Fibroblast of lung (primary cell): Measurements from ENCODE around the gene FDXR.

ENCODE experiments used
- EZH2 ChIP-seq: IDR thresholded peaks from 2 replicates; pipeline ENCODE4 v1.5.1; 2012; ENCODE audit warnings: low read length, control low read depth, mild to moderate bottlenecking; ENCODE audit errors: missing control alignments
- TF ChIP-seq, protein P1 (sequence below), 2 donors: IDR thresholded peaks in 1 of 2; conservative IDR thresholded peaks in 1 of 2; 1 replicate in 1 of 2; 2 replicates in 1 of 2; pipeline ENCODE4 v1.5.1; 2011 to 2012; ENCODE audit warnings: low read length in 2 of 2, control low read depth in 1 of 2, inconsistent platforms in 1 of 2, low read depth in 1 of 2, mild to moderate bottlenecking in 1 of 2

DNA sequence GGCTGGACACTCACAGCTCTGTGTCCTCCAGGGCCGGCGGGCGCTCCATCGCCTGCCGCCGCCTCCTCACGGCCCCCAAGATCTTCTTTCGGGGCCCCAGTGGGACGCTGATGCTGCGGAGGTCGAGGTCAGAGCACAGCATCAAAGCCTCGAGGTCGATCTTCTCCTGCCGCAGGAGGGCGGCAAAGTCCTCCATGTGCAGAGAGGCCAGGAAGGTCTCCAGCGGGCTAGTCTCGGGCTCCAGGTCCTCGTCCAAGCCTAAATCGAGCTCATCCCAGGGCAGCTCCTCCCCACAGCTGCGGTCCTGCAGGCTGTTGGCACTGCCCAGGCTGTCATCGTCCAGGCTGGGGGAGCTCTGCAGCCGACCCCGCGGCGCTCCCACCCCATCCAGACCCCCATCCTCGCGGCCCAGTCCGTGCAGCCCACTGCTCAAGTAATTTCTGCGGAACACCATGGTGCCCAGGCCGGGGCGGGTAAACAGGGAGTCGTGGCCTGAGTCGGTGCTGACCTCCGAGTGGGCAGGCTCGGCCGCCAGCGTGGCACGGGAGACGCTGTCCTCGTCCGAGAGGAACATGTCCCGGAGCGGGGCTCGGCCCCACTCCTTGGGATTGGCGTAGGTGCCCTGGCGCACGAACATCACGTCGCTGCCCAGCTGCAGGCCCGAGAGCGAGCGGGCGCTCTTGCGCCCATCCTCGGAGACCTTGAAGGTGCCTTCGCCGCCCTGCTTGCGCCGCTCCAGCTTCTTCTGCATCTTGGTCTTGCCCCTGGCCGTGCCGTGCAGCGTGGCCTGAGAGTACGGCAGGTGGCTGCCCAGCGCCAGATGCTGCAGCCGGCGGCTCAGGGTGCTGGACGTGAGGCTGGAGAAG lies 46.9 kb upstream of the FDXR start:
- TF ChIP-seq, protein P1, sequence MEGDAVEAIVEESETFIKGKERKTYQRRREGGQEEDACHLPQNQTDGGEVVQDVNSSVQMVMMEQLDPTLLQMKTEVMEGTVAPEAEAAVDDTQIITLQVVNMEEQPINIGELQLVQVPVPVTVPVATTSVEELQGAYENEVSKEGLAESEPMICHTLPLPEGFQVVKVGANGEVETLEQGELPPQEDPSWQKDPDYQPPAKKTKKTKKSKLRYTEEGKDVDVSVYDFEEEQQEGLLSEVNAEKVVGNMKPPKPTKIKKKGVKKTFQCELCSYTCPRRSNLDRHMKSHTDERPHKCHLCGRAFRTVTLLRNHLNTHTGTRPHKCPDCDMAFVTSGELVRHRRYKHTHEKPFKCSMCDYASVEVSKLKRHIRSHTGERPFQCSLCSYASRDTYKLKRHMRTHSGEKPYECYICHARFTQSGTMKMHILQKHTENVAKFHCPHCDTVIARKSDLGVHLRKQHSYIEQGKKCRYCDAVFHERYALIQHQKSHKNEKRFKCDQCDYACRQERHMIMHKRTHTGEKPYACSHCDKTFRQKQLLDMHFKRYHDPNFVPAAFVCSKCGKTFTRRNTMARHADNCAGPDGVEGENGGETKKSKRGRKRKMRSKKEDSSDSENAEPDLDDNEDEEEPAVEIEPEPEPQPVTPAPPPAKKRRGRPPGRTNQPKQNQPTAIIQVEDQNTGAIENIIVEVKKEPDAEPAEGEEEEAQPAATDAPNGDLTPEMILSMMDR (conservative IDR thresholded peaks at IDR 0.05 in 1 of 2, IDR thresholded peaks at IDR 0.05 in 1 of 2; ENCODE audit: low read depth in 1 of 2, low read length in 2 of 2), result peak in 1 of 2 donors; percentile 25
- no peak for TF ChIP-seq EZH2
